CD4-positive, alpha-beta T cell treated with Interferon gamma for 1 hour (primary cell): ENCODE measurements around the gene HIF1AN.

Experiments
- DNase-seq: peaks from one replicate; pipeline ENCODE4 v3.0.0-alpha.2; 2020

The HIF1AN gene

DNA sequence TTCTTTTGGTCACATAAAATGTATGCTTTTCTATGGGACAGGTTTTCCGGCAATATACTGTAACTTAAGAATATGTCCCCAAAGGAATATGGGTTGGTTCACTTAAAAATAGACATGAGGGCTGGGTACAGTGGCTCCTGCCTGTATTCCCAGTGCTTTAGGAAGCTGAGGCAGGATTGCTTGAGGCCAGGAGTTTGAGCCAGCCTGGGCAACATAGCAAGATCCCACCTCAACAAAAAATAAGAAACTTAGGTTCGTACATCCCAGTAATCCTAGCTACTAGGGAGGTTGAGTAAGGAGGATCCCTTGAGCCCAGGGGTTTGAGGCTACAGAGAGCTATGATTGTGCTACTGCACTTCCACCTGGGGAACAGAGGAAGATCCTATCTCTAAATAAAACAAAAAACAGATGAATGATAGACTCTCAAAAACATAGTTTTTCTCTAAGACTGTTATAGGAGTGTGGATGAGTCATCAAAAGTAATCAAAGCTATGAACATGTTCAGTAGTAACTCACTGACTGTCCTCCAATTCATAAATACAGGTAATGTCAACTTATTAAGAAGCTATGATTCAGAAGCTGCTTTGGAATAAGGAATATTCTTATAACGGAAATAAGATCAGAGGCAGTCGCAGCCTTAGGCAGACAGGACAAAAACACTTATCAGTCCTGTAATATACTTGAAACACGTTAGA is 13.5 kb upstream of the HIF1AN start:
- DNase-seq: no peak

- no peak for DNase-seq
Measured at GRCh38 chr10:100522945-100523344, 12.8 kb upstream of the HIF1AN start.

DNA sequence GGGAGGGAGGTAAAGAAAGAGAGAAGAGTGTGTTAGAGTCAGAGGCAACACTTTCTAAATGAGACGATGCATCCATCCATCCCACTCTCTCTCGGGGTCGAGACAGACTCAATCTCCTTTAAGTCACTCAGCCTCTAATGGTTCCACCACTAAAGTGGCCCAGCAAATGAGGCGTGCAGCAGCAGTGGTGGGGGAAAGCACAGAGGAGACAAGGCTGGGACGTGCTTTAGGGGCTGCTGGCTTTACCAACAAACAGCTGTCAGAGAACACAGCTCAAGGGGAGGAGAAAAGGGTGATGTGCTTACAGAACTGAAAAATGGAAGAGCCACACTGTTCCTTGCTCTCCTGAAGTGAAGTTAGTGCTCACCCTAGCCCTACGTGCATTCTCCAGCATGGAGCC is 11.5 kb upstream of the HIF1AN start:
- DNase-seq: no peak

DNA sequence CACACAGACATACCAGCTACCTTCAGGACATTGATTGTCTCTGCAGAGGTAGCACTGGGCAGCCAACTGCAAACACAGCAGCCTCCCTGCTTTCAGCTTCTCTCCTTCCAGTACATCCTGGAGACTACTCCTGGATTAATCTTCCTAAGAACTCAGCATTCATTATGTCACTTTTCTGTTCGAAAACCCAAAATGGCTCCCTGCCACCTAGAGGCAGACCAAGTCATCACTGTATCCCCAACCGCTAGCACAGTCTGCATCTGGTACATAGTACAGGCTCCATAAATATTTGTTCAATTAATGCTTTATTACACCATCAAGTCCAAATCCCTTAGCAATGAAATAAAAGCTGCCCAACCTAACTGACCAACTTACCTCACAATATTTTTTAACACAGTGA is 11.1 kb upstream of the HIF1AN start:
- DNase-seq: no peak

GRCh38 chr10:100528123-100528886 is 7.4 kb upstream of the HIF1AN start:
- peak; percentile 24 for DNase-seq

GRCh38 chr10:100528921-100529474 is 6.7 kb upstream of the HIF1AN start:
- no peak for DNase-seq

DNA sequence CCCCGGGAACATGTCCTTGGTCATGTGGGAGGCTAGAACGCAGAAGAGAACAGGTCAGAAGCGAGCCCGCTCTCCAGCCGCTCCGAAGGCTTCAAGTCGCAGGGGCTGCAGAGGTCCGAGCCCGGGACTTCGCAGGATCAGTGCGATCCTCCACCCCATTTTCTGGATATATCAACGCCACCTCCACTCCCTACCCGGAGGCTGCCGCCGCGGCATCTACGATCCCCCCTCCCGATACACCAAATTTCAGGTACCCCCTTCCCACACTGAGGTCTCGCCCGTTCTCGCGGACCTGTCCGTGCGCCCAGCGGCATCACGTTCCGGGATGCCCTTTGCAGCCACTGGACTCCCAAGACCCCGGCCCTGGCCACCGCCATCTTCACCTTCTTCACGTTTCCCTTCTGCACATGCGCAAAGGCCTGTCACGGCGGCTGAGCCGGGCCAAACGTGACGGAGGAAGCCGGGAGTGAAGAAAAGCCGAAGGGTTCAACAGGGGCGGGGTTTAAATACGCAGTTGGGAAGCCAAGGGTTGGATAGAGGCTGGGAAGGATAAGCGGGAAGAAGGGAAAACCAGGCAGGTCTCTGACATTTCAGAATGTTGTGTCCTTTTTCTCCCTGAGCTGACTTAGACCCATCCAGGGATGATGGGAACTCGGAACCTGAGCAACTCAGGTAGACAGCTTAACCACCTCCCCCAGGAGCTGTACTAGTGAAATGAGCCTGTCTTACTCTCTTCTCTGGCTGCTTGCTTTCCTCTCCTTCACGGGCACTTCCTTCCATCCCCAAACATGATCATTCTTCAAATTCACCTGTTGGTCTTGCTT is 6.1 kb upstream of the HIF1AN start, which contains the start of gene NDUFB8:
NDUFB8 (minus strand) TSS at position 397 of the 824 bp plus-strand sequence; CDS start at position 377, 20 bp downstream.
- DNase-seq: peak; percentile 85

DNA sequence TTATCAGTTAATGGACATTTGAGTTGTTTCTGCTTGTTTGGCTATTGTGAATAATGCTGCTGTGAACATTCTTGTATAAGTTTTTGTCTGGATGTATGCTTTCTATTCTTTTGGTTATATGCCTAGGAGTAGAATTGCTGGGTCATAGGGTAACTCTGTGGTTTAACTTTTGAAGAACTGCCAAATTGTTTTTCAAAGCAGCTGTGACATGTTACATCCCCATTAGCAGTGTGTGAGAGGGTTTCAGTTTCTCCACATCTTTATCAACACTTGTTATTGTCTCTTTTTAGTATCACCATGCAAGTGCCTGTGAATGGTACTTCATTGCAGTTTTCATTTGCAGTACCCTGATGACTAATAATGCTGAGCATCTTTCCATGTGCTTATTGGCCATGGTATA is 4.0 kb upstream of the HIF1AN start:
- DNase-seq: no peak

GRCh38 chr10:100534726-100535125 is 1.0 kb upstream of the HIF1AN start:
- no peak for DNase-seq

DNA sequence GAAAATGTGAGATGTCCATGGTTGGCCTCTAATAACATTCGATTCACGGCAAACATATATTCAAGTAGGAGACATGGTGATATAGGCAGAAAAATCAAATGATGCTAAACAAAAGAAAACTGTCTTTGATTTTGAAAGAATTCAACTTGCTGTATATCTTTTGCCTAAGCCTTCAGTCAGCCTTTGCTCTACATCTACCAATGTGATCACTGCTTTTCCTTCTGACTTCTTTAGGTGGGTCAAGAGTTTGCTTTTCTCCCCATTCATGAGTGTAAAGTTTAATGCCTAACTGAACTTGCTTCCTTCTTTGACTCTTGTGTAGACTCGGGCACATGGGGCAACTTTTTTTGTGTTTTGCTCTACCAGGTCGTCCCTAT is 417 bp upstream of the HIF1AN start:
- DNase-seq: no peak

DNA sequence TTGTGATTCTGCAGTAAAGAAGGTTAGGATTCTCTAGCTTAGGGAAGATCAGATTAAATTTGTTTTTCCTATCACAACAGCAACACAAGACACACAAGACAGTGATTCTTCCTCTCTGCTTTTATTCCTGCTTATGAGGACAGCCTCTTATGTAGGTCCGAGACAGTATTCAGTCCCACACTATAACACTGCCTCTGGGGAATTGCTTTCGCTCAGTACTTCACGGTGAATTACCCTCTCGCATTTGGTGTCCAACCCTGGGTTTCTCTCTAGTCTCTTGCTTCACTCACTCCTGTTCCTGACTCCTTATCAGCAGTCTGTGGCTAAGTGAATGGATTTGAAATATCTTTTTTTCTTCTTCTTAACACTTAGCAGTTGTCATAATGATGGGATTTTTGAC is 1.7 kb downstream of the HIF1AN start:
- no peak for DNase-seq

DNA sequence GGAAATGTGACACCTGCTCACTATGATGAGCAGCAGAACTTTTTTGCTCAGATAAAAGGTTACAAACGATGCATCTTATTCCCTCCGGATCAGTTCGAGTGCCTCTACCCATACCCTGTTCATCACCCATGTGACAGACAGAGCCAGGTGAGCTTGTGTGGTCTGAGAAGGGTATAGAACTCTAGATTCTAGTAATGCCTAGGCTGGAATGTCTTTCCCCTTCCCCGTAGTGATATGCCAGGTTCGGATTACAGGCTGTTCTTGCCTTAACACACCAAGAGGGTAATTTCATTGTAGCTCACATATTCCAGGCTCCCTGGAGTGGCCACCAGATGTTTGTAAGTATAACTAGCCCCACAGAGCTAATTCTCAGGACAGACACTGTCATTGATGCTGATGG is 9.2 kb downstream of the HIF1AN start:
- no peak for DNase-seq

DNA sequence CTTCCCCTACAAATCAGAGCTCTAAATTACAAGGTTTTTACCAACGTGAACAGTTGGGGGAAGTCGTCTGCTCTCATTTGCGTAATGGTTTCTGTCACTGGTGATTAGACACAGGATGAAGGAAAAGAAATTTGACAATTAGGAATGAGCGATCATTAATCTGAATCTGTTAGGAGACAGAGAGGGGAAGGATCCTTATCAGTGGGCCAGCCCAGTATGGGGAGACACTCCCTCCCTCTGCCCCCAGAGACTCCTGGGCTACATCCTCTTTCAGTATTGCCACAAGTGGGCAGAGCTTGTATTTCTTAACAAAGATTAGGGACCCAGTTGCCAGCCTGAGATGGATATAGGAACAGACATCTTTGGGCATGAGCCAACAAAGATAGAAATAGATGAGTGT is 15.5 kb downstream of the HIF1AN start:
- no peak for DNase-seq

DNA sequence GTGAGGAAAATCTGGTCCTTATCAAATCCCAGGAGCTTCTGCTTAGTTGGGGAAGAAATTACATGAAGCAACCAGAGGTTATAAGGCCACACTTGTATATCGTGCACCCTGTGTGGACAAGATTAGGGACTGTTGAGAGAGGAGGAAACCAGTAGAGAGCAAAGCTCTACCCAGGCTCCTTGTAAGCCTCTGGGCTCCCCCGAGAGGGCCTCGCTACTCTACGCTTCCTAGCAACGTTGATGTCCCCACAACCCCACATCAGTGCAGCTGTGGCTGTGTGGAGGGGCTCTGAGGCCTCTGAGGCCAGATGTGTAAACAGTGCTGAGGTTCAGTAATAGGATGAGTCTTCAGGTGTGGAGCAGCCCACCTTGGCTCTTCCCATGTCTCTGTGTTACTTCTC is 16.0 kb downstream of the HIF1AN start:
- no peak for DNase-seq

- DNase-seq: no peak
Measured at GRCh38 chr10:100553929-100554328, 18.2 kb downstream of the HIF1AN start.

DNA sequence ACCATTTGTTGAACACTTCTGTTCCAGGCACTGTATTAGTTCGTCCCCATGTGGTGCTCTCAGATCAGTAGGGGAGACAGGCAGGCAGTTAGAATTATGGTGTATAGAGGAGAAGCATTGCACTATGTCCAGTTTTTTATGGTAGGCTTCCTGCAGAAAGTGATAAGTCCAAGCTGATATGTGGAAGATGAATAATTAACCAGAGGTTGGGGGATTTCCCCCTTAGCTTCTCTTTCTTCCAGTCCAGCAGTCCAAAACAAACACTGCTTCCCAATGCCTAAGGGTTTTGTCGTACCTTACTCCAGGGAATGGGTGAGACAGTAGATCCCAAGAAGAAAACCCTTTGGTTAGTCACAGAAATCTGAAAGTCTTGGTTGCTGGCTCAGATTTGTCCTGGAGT is 19.2 kb downstream of the HIF1AN start:
- DNase-seq: no peak

- no peak for DNase-seq
Measured at GRCh38 chr10:100560248-100560647, 24.5 kb downstream of the HIF1AN start.

GRCh38 chr10:100561005-100561404 is 25.3 kb downstream of the HIF1AN start:
- DNase-seq: no peak

- peak; percentile 70 for DNase-seq
Measured at GRCh38 chr10:100562008-100562672, 26.4 kb downstream of the HIF1AN start.

DNA sequence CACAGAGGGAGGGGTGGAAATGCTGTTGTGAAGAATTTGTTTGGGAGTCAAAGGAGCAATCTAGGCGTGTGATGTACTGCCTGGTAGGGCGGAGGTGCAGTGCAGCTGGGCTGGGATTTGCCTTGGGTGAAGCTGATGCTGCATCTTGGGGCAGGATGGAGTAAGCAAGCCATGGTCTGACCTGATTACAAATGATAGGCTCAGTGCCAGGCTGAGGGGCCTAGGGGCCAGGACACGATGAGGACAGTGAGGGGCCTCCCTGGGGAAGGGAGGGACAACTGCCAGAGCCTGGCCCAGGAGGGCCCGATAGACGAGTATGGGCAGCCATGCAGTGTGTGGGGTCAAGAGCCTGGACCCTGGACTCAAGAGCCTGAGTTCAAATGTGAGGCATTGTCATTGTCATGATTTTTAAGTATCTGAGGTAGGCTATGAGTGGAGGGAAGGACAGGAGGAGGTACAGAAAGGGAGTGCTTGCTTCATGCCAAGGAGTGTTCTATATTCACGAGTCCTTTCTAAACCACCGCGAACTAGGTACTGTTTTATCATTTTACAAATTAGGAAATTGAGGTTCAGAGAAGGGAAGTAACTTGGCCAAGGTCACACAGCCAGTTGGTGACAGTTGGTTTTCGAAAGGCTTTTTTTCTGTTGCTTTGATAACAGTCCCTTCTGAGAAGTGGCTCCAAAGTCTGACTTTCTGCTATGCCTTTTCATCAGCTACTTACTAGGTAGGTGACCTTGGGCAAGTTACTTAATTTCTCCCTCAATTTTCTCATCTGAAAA is 29.7 kb downstream of the HIF1AN start:
- no peak for DNase-seq

DNA sequence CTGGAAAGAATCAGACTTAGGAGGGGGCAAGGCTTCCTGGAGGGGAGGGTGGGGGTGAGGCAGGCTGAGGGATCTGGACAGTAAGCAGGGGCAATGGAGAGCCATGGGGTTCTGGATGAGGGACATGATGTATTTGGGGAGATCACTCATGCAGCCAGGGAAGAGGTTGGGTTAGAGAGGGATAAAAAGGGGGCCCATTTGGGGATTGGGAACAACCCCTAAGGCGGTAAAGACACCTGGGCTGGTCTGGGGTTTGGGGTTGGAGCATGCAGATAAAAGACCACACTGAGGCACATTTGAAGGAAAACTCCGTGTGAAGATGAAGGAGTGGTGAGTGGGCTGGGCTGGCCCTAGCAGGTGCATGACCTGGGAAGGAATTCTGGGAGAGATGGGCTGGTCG is 30.8 kb downstream of the HIF1AN start:
- no peak for DNase-seq

GRCh38 chr10:100567249-100567648 is 31.5 kb downstream of the HIF1AN start:
- no peak for DNase-seq
